ENCODE measurements around the gene RELN.
"Not testable (repeated sequence)": the region's sequence is repeated elsewhere in the genome, so short reads cannot be mapped to it uniquely, and the experiment has no call there.

The RELN gene

DNA sequence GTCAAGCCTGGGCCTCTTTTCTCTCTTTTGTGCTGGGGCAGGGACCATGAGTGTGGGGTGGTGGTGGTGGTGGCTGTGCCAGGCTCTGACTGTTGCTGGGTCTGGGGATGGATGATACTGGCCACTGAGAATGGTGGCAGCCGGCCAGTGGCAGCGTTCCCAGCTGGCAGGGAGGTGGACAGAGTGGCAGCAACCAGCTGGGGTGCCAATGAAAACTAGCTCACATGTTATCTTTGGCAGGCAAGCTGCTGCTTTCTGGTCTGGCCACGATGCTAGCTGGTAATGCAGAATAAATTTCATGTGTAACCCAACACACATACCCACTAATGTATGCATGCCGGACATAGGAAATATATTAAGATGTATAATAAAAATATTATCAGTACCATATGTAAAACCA is 448.4 kb downstream of the RELN start:
- Mint-ChIP-seq H3K27me3 (peaks cover 7% of the 10 kb centered on the region), H3K9me3 (no peaks in the 10 kb centered on the region), H3K4me1 (no peaks in the 10 kb centered on the region)

DNA sequence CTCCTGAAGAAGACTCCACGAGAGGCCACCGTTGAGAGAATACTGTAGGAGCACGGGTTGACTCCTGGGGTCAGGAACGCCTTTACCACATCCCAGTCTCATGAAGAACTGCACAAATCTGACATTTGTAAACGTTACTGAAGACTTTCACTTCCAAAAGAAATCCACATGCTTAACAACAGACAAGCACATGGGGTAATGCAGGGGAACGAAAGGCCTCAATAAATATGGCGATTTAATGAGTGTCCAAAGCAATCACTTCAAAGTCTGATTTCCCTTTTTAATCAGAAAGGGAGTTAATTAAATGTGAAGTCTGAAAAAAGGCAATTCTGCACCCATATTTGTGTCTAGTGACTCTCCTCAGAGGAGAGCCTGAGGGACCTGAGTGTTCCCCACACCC is 449.1 kb downstream of the RELN start:
- Mint-ChIP-seq H3K27me3 (peaks cover 7% of the 10 kb centered on the region), H3K4me3 (no peak overlapping the region), H3K36me3 (no peaks in the 10 kb centered on the region), H3K4me1 (no peaks in the 10 kb centered on the region), H3K9me3 (no peaks in the 10 kb centered on the region), H3K27ac (no peak overlapping the region)

More for the DNA sequence above, 448.4 kb downstream of the RELN start:
- H3K27ac Mint-ChIP-seq, result no peak overlapping the region
- H3K4me3 Mint-ChIP-seq, result no peak overlapping the region
- no peaks in the 10 kb centered on the region for H3K36me3 Mint-ChIP-seq

GRCh38 chr7:103539875-103540274 is 449.6 kb downstream of the RELN start:
- Mint-ChIP-seq H3K27ac (no peak overlapping the region), H3K4me1 (no peaks in the 10 kb centered on the region), H3K9me3 (no peaks in the 10 kb centered on the region), H3K4me3 (no peak overlapping the region), H3K27me3 (peaks cover 7% of the 10 kb centered on the region), H3K36me3 (no peaks in the 10 kb centered on the region)

DNA sequence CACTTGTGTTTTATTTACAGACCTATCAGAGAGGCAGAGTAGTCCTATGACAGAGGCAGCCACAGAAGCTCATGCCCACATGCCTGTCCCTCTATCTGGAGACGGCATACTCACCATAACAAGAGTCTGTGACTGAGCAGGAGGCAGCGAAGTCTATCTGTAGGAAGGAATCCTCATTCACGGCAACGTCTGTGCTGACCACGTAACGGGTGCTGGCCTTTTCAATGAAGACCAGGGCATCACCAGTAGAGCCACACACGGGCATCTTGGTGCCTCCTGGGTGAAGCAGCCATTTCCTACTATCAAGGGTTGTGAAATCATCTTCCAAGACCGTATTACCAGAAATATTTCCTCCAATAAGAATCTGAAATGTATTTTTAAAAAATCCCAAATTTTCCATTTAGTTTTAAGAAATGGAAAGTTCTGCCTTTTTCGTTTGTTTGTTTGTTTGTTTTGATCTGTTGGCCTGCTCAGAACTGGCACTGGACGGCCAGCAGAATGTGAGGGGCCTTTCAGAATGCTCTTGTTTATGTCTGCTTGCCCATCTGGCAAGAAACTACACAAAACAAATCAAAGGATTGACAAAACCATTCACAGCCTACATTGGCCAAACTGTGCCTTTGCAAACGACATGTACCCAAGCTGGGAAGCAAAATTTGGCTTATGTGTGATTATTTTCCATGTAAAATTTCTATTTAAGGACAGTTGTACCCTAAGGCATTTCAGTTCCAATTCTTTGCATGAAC is 450.3 kb downstream of the RELN start:
- H3K36me3 Mint-ChIP-seq, result no peaks in the 10 kb centered on the region
- H3K27ac Mint-ChIP-seq, result no peak overlapping the region
- H3K27me3 Mint-ChIP-seq, result peaks cover 7% of the 10 kb centered on the region
- no peaks in the 10 kb centered on the region for H3K4me1 Mint-ChIP-seq
- H3K9me3 Mint-ChIP-seq, result no peaks in the 10 kb centered on the region
- H3K4me3 Mint-ChIP-seq, result no peak overlapping the region

DNA sequence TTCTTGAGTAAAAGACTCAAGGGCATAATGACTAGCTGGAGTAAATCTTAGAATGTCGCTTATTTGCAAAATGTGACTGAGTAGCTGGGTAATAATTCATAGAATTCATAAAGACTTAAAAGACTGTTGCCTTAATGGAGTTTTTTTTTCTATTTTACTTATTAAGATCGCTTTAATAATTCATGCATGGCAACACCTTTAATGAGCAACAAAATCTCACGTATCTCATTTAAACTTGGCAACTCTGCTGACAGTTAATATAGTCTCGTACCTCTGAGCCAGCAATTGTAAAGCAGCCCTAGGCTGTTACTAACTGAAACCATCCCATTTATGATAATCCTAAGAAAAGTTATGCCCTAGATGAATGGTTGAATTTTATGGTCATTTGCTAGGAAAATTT is 455.7 kb downstream of the RELN start:
- H3K4me3 Mint-ChIP-seq, result no peak overlapping the region
- H3K9me3 Mint-ChIP-seq, result no peaks in the 10 kb centered on the region
- H3K36me3 Mint-ChIP-seq, result no peaks in the 10 kb centered on the region
- H3K27me3 Mint-ChIP-seq, result peaks cover 11% of the 10 kb centered on the region
- H3K27ac Mint-ChIP-seq, result no peak overlapping the region
- H3K4me1 Mint-ChIP-seq, result no peaks in the 10 kb centered on the region

DNA sequence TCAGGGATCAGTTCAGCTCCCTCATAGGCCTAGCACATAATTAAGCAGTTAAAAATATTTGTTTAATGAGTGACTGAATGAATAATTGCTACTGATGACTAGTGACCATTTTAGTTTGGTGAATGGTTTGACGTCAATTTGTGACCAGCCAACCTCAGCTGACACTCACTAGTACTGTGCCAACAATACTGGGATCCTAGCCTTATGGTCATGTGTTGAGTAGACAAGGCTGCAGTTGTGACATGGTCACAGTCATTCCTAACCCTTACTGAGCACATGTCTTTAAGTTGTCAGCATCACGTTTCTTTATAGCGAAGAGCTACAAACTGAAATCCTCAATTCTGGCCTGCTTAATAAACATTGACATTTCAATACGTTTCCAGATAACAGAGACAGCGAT is 456.5 kb downstream of the RELN start:
- Mint-ChIP-seq H3K4me3 (no peak overlapping the region), H3K9me3 (no peaks in the 10 kb centered on the region), H3K27me3 (peaks cover 11% of the 10 kb centered on the region), H3K36me3 (no peaks in the 10 kb centered on the region), H3K4me1 (no peaks in the 10 kb centered on the region), H3K27ac (no peak overlapping the region)

DNA sequence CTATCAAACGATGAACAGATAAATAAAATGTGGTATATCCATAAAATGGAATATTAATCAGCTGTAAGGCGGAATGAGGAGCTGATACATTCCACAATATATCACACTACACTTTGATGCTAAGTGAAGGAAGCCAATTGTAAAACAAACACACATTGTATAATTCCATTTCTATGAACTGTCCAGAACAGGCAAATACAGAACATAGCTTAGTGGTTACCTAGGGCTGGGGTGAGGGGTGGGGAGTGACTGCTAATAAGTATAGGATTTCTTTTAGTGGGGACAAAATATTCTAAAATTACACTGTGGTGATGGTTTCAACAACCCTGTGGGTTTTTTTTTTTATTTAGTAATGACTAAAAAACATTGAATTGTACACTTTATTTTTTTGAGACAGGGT is 461.3 kb downstream of the RELN start:
- Mint-ChIP-seq H3K36me3 (no peaks in the 10 kb centered on the region), H3K4me3 (no peak overlapping the region), H3K27me3 (peaks cover 13% of the 10 kb centered on the region), H3K27ac (no peak overlapping the region), H3K4me1 (no peaks in the 10 kb centered on the region), H3K9me3 (no peaks in the 10 kb centered on the region)

GRCh38 chr7:103525937-103526336 is 463.5 kb downstream of the RELN start:
- Mint-ChIP-seq H3K4me3 (no peak overlapping the region), H3K27ac (no peak overlapping the region), H3K4me1 (no peaks in the 10 kb centered on the region), H3K9me3 (no peaks in the 10 kb centered on the region), H3K27me3 (peaks cover 13% of the 10 kb centered on the region), H3K36me3 (no peaks in the 10 kb centered on the region)

DNA sequence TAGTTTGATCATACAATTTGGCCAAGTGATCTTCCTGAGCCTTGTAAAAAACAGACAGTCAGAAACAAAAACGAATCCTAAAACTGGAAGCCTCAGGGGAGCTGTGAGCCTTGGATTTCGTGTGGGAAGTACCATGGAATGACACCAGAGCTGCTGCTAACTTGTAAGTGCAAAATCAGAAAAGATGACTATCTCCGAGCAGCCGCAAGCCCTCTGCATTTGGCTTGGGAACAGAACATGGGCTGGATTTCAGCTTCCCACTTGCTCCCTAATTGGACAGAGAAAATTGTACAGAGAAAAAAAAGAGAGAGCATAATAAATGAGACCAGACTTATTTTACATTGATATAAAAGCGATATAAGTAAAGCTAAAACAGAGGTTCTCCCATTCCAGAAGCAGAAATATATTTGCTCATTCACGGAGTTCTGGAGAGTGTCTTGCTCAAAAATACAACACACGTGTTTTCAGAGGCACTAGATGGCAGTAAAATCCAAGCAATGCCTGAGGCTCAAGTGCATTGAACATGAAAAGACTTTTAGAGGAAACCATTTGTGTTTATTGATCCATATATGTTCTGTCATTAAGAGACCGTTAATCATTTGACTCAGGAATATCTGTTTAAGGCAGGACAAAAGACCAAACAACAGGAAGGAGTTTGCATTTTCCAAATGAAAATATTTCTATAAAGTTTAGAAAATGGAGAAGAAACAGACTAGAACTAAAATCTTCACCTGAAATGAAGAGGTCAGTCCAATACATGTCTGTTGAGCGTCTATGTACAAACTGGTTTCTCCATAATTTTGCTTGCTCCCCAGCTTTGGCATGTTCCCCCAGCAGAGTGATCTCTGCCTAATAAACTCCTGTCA is 465.2 kb downstream of the RELN start:
- no peak overlapping the region for H3K27ac Mint-ChIP-seq
- no peak overlapping the region for H3K4me3 Mint-ChIP-seq
- H3K27me3 Mint-ChIP-seq, result peaks cover 9% of the 10 kb centered on the region
- no peaks in the 10 kb centered on the region for H3K4me1 Mint-ChIP-seq
- H3K36me3 Mint-ChIP-seq, result no peaks in the 10 kb centered on the region
- H3K9me3 Mint-ChIP-seq, result no peaks in the 10 kb centered on the region

DNA sequence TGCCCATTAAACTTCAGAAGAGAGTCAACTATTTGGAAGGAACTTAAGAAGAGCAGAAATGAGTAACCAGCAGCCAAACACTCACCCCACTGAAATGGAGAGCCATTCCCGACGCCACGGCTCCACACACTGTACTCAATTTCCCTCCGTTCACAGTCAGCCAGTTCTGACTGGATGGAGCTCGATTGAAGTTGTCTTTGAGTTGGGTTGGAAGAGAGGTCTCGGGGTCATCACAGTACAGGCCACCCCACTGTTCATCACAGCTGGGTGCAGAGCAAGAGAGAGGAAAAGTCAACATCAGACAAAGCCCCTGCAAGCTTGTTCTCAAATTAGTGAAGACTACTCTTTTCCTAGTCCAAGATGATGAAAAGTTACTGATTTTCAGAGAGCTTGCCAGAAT is 467.5 kb downstream of the RELN start:
- H3K27ac Mint-ChIP-seq, result no peak overlapping the region
- H3K36me3 Mint-ChIP-seq, result no peaks in the 10 kb centered on the region
- H3K4me3 Mint-ChIP-seq, result no peak overlapping the region
- peaks cover 8% of the 10 kb centered on the region for H3K27me3 Mint-ChIP-seq
- no peaks in the 10 kb centered on the region for H3K4me1 Mint-ChIP-seq
- H3K9me3 Mint-ChIP-seq, result no peaks in the 10 kb centered on the region

DNA sequence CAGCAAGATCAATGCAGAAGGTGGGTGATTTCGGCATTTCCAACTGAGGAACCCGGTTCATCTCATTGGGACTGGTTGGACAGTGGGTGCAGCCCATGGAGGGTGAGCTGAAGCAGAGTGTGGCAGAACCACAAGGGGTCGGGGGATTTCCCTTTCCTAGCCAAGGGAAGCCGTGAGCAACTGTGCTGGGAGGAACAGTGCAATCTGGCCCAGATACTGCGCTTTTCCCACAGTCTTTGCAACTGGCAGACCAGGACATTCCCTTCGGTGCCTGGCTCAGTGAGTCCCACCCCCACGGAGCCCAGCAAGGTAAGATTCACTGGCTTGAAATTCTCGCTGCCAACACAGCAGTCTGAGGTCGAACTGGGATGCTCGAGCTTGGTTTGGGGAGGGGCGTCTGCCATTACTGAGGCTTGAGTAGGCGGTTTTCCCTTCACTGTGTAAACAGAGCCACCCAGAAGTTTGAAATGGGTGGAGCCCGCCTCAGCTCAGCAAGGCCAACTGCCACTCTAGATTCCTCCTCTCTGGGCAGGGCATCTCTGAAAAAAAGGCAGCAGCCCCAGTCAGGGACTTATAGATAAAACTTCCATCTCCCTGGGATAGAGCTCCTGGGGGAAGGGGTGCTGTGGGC is 484.8 kb downstream of the RELN start:
- Mint-ChIP-seq H3K4me3 (no peak overlapping the region), H3K36me3 (no peaks in the 10 kb centered on the region), H3K27ac (no peak overlapping the region), H3K4me1 (no peaks in the 10 kb centered on the region), H3K9me3 (no peaks in the 10 kb centered on the region), H3K27me3 (peaks cover 3% of the 10 kb centered on the region)

DNA sequence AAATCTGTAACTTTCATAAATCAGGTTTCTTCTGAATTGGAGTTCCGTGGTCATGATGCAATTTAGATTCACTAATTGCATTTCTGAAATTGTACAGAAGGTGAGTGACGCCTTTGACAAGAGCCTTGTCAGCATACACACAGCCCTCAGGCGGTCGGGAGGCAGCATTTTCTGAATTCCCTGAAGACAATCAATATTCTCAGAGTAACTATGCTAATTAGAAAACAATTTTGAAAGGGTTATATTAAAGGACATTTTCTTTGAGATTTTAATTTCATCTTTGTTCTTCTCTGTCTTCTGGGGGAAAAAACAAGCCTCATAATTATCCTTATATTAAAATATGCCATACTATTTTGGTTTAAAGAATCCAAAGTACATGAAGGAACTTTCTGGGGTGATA is 488.3 kb downstream of the RELN start:
- Mint-ChIP-seq H3K4me1 (no peaks in the 10 kb centered on the region), H3K27me3 (peaks cover 3% of the 10 kb centered on the region), H3K36me3 (no peaks in the 10 kb centered on the region), H3K27ac (no peak overlapping the region), H3K4me3 (no peak overlapping the region), H3K9me3 (no peaks in the 10 kb centered on the region)

DNA sequence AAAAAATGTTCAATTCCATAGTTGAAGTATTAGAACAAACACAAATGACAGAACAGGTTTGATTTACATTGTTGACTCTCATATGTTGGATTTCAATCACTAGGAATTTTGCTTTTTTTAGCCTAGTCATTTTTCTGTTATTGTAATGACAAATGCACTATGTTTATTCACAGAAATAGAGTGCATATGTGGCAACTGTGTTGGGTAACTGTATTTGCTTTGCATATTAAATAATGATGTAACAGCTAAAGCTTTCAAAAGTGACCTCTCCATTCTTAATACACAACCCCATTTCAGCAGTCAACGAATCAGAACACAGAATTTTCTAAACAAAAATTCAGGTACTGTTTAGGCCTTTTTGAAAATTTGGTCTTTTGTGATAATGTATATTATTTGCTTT is 489.5 kb downstream of the RELN start:
- no peak overlapping the region for H3K4me3 Mint-ChIP-seq
- H3K27me3 Mint-ChIP-seq, result peaks cover 6% of the 10 kb centered on the region
- H3K36me3 Mint-ChIP-seq, result no peaks in the 10 kb centered on the region
- no peaks in the 10 kb centered on the region for H3K4me1 Mint-ChIP-seq
- H3K27ac Mint-ChIP-seq, result no peak overlapping the region
- no peaks in the 10 kb centered on the region for H3K9me3 Mint-ChIP-seq

GRCh38 chr7:103487419-103487818 is 502.0 kb downstream of the RELN start:
- Mint-ChIP-seq H3K27ac (no peak overlapping the region), H3K36me3 (no peaks in the 10 kb centered on the region), H3K27me3 (peaks cover 5% of the 10 kb centered on the region), H3K9me3 (no peaks in the 10 kb centered on the region), H3K4me1 (no peaks in the 10 kb centered on the region), H3K4me3 (no peak overlapping the region)

DNA sequence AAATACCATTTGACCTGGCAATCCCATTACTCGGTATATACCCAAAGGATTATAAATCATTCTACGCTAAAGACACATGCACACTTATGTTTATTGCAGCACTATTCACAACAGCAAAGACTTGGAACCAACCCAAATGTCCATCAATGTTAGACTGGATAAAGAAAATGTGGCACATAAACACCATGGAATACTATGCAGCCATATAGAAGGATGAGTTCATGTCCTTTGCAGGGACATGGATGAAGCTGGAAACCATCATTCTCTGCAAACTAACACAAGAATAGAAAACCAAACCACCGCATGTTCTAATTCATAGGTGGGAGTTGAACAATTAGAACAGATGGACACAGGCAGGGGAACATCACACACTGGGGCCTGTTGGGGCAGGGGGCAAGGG is 502.6 kb downstream of the RELN start:
- not testable (repeated sequence) for H3K36me3 Mint-ChIP-seq, H3K9me3 Mint-ChIP-seq, H3K27ac Mint-ChIP-seq, H3K4me3 Mint-ChIP-seq, H3K27me3 Mint-ChIP-seq, H3K4me1 Mint-ChIP-seq

DNA sequence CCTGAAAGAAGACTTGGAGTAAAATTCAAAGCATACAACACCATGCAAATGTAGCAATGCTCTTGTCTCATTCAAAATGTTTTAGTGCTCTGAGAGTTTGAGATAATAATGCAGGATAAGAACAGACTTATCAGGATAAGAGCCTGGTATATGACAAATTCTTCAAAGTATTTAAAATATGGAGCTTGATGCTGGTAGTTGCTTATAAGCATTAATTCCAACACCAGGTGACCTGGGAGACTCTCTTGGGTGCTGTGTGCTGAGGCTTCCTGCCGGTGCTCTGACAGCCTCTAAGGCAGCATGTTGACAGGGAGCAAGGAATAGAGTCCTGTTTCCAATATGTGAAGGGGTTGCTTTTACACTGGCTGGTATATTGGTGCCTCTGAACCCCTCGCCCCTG is 508.7 kb downstream of the RELN start:
- H3K4me3 Mint-ChIP-seq, result no peak overlapping the region
- H3K36me3 Mint-ChIP-seq, result no peaks in the 10 kb centered on the region
- H3K9me3 Mint-ChIP-seq, result no peaks in the 10 kb centered on the region
- H3K27ac Mint-ChIP-seq, result no peak overlapping the region
- no peaks in the 10 kb centered on the region for H3K4me1 Mint-ChIP-seq
- peaks cover 12% of the 10 kb centered on the region for H3K27me3 Mint-ChIP-seq
